Effector CD4-positive, alpha-beta T cell (primary cell): ENCODE data around the gene LIPC.

Source experiments
- DNase-seq: peaks from one replicate; pipeline ENCODE4 v3.0.0-alpha.2; 2020

Gene LIPC

GRCh38 chr15:58437531-58438105, 5.8 kb downstream of the LIPC start:
- no peak for DNase-seq

GRCh38 chr15:58438111-58438510, 6.3 kb downstream of the LIPC start:
- DNase-seq: no peak

GRCh38 chr15:58438956-58439355, 7.2 kb downstream of the LIPC start:
- DNase-seq: no peak

GRCh38 chr15:58440158-58440910, 8.5 kb downstream of the LIPC start:
- DNase-seq: no peak

- DNase-seq: no peak
These were observed 9.1 kb downstream of the LIPC start for GRCh38 chr15:58440922-58441321.

- no peak for DNase-seq
These were observed 9.7 kb downstream of the LIPC start for GRCh38 chr15:58441376-58442070.

- DNase-seq: no peak
These were observed 10.3 kb downstream of the LIPC start for GRCh38 chr15:58442122-58442521.

GRCh38 chr15:58443308-58443707, 11.5 kb downstream of the LIPC start:
- DNase-seq: no peak

- DNase-seq: no peak
These were observed 12.3 kb downstream of the LIPC start for GRCh38 chr15:58444056-58444455.

GRCh38 chr15:58444658-58445332, 13.0 kb downstream of the LIPC start:
- DNase-seq: no peak

- DNase-seq: no peak
These were observed 14.1 kb downstream of the LIPC start for GRCh38 chr15:58445865-58446264.

- DNase-seq: no peak
These were observed 14.7 kb downstream of the LIPC start for GRCh38 chr15:58446521-58446920.

- no peak for DNase-seq
These were observed 15.7 kb downstream of the LIPC start for GRCh38 chr15:58447271-58448010.

- no peak for DNase-seq
These were observed 16.5 kb downstream of the LIPC start for GRCh38 chr15:58448331-58448730.

- no peak for DNase-seq
These were observed 17.1 kb downstream of the LIPC start for GRCh38 chr15:58448906-58449305.

GRCh38 chr15:58451826-58452225, 20.0 kb downstream of the LIPC start:
- no peak for DNase-seq

- DNase-seq: no peak
These were observed 21.0 kb downstream of the LIPC start for GRCh38 chr15:58452775-58453174.

- no peak for DNase-seq
These were observed 22.4 kb downstream of the LIPC start for GRCh38 chr15:58453931-58454793.

- no peak for DNase-seq
These were observed 23.2 kb downstream of the LIPC start for GRCh38 chr15:58454950-58455401.

GRCh38 chr15:58457466-58457965, 25.7 kb downstream of the LIPC start:
- DNase-seq: no peak

GRCh38 chr15:58458076-58458475, 26.3 kb downstream of the LIPC start:
- DNase-seq: no peak
